Neural cell (in vitro differentiated cells): ENCODE data around the gene SLC20A1.

Source experiments
- CTCF ChIP-seq: fragments of 450-650 bp; IDR thresholded peaks from 2 replicates; pipeline ENCODE4 v1.5.1; 2014; ENCODE audit warnings: antibody characterized with exemption, mild to moderate bottlenecking, moderate library complexity; ENCODE audit not compliant: poor library complexity, severe bottlenecking
- EP300 ChIP-seq: fragments of 450-650 bp; conservative IDR thresholded peaks from 2 replicates; pipeline ENCODE4 v1.6.1; 2014; ENCODE audit warnings: antibody characterized with exemption, mild to moderate bottlenecking, moderate library complexity; ENCODE audit not compliant: poor library complexity, severe bottlenecking
- EZH2 ChIP-seq: fragments of 200-600, 300-800 bp; shearing (Covaris generic), sonication (generic); IDR thresholded peaks from 2 replicates; pipeline ENCODE4 v1.6.1; 2014; ENCODE audit warnings: antibody characterized with exemption, low read length, borderline replicate concordance, mild to moderate bottlenecking; ENCODE audit not compliant: insufficient read depth, poor library complexity, severe bottlenecking
- MXI1 ChIP-seq: fragments of 450-650 bp; conservative IDR thresholded peaks from 2 replicates; pipeline ENCODE4 v1.6.1; 2014; ENCODE audit warnings: antibody characterized with exemption, mild to moderate bottlenecking; ENCODE audit not compliant: poor library complexity, severe bottlenecking
- POLR2AphosphoS5 ChIP-seq: IDR thresholded peaks from 2 replicates; pipeline ENCODE4 v1.6.1; 2012
- REST ChIP-seq: IDR thresholded peaks from 2 replicates; pipeline ENCODE4 v1.6.1; 2012; ENCODE audit warnings: borderline replicate concordance
- SMC3 ChIP-seq: fragments of 450-650 bp; conservative IDR thresholded peaks from 2 replicates; pipeline ENCODE4 v1.6.1; 2014; ENCODE audit warnings: antibody characterized with exemption, mild to moderate bottlenecking, moderate library complexity; ENCODE audit not compliant: poor library complexity
- TAF1 ChIP-seq: IDR thresholded peaks from 2 replicates; pipeline ENCODE4 v1.6.1; 2012; ENCODE audit warnings: low read depth

GRCh38 chr2:112621790-112622527, 23.8 kb upstream of the SLC20A1 start:
- TF ChIP-seq CTCF (no peak), POLR2AphosphoS5 (no peak), SMC3 (no peak), TAF1 (no peak), EZH2 (no peak), REST (no peak), EP300 (no peak), MXI1 (no peak)
